Vagina (tissue), 2 donors: ENCODE results near the gene PPFIA1. TPM values are rescaled to one million over a fixed set of nuclear protein-coding genes. Genes with fewer than 3 reads are reported as not detected.

ENCODE experiments used
- DNase-seq, 2 donors: peaks; one replicate each; pipeline ENCODE4 v3.0.0-alpha.2; 2017; ENCODE audit errors: extremely low spot score in 2 of 2
- H3K27ac ChIP-seq: fragments of 200-600 bp; sonication (generic); one replicate; pipeline ENCODE4 v1.5.1; 2019
- H3K27me3 ChIP-seq: fragments of 200-600 bp; sonication (generic); one replicate; pipeline ENCODE4 v1.5.1; 2019
- H3K36me3 ChIP-seq, 2 donors: fragments of 200-600 bp; sonication (generic); one replicate each; pipeline ENCODE4 v1.5.1; 2017 to 2019
- H3K4me1 ChIP-seq: fragments of 200-600 bp; sonication (generic); one replicate; pipeline ENCODE4 v1.5.1; 2019
- H3K4me3 ChIP-seq, 2 donors: fragments of 200-600 bp; sonication (generic); 1 replicate in 1 of 2; 2 replicates in 1 of 2; pipeline ENCODE4 v1.5.1; 2016 to 2019
- H3K9me3 ChIP-seq: fragments of 200-600 bp; sonication (generic); one replicate; pipeline ENCODE4 v1.5.1; 2019
- CTCF ChIP-seq, 3 experiments: fragments of 450-650 bp in 2 of 3; fragments of 200-600 bp in 1 of 3; sonication (generic) in 1 of 3; IDR thresholded peaks; one replicate each; pipeline ENCODE4 v1.5.1; 2017 to 2019; ENCODE audit warnings: antibody characterized with exemption in 3 of 3, mild to moderate bottlenecking in 2 of 3, moderate library complexity in 2 of 3
- POLR2A ChIP-seq, 2 donors: fragments of 450-650 bp; IDR thresholded peaks; one replicate each; pipeline ENCODE4 v1.6.1; 2017; ENCODE audit warnings: antibody characterized with exemption in 2 of 2, mild to moderate bottlenecking in 2 of 2, moderate library complexity in 2 of 2
- POLR2AphosphoS5 ChIP-seq, 2 donors: sonication (generic); formaldehyde crosslinking; IDR thresholded peaks; one replicate each; pipeline ENCODE4 v1.9.0; 2017; ENCODE audit warnings: antibody characterized with exemption in 2 of 2, mild to moderate bottlenecking in 2 of 2, low read depth in 1 of 2; ENCODE audit not compliant: insufficient read depth in 1 of 2
- intact Hi-C: fragments of 100-400 bp; cut with DNase I; formaldehyde crosslinking; loops from one replicate; pipeline ENCODE4 v1.15.1; 2023
- total RNA-seq: library from RNA; depleted of rRNA; stranded (reverse); fragments of >200 nt; gene quantifications from one replicate; pipeline ENCODE4 v1.2.3, GENCODE V29; 2016

Gene PPFIA1
- total RNA-seq, 1 donor from 2014 or later, result 54.3 TPM

- TF ChIP-seq POLR2A (IDR thresholded peaks at IDR 0.05) (no peak), POLR2AphosphoS5 (IDR thresholded peaks at IDR 0.05; ENCODE audit: insufficient read depth in 1 of 2, low read depth in 1 of 2) (no peak), CTCF (IDR thresholded peaks at IDR 0.05) (no peak)
- Histone ChIP-seq H3K27me3 (no peaks in the 10 kb centered on the region), H3K4me3 (no peak overlapping the region), H3K27ac (no peak overlapping the region), H3K36me3 (peaks cover 0 to 100% of the 10 kb centered on the region in 2 donors), H3K4me1 (no peaks in the 10 kb centered on the region), H3K9me3 (no peaks in the 10 kb centered on the region)
- DNase-seq, result no peak
- intact Hi-C loops, result loop anchor here (10.0 kb wide), 1 partner anchor 138 kb away; the partner anchor contains the start of gene PPFIA1
Measured at GRCh38 chr11:70413151-70413550, 142.7 kb downstream of the PPFIA1 start.

- H3K27ac ChIP-seq, result no peak overlapping the region
- intact Hi-C loops, result loop anchor here (10.0 kb wide), 1 partner anchor 140 kb away; the partner anchor contains the start of gene PPFIA1
- H3K4me3 ChIP-seq, result no peak overlapping the region
- DNase-seq, result no peak
- TF ChIP-seq CTCF (IDR thresholded peaks at IDR 0.05) (no peak), POLR2AphosphoS5 (IDR thresholded peaks at IDR 0.05; ENCODE audit: insufficient read depth in 1 of 2, low read depth in 1 of 2) (no peak), POLR2A (IDR thresholded peaks at IDR 0.05) (no peak)
- H3K9me3 ChIP-seq, result no peaks in the 10 kb centered on the region
- H3K4me1 ChIP-seq, result no peaks in the 10 kb centered on the region
- H3K27me3 ChIP-seq, result no peaks in the 10 kb centered on the region
- H3K36me3 ChIP-seq, result peaks cover 0 to 92% of the 10 kb centered on the region in 2 donors
Measured at GRCh38 chr11:70414341-70415100, 144.0 kb downstream of the PPFIA1 start.

- intact Hi-C loops, result loop anchor here (10.0 kb wide), 1 partner anchor 140 kb away; the partner anchor contains the start of gene PPFIA1
- Histone ChIP-seq H3K9me3 (no peaks in the 10 kb centered on the region), H3K4me1 (no peaks in the 10 kb centered on the region), H3K36me3 (peaks cover 0 to 92% of the 10 kb centered on the region in 2 donors), H3K27me3 (no peaks in the 10 kb centered on the region), H3K4me3 (no peak overlapping the region), H3K27ac (no peak overlapping the region)
- DNase-seq, result no peak
- TF ChIP-seq CTCF (IDR thresholded peaks at IDR 0.05) (no peak), POLR2A (IDR thresholded peaks at IDR 0.05) (no peak), POLR2AphosphoS5 (IDR thresholded peaks at IDR 0.05; ENCODE audit: insufficient read depth in 1 of 2, low read depth in 1 of 2) (no peak)
Measured at GRCh38 chr11:70415191-70415590, 144.7 kb downstream of the PPFIA1 start.

- no peak for TF ChIP-seq CTCF (IDR thresholded peaks at IDR 0.05)
- TF ChIP-seq POLR2A (IDR thresholded peaks at IDR 0.05), result no peak
- no peak for TF ChIP-seq POLR2AphosphoS5 (IDR thresholded peaks at IDR 0.05; ENCODE audit: insufficient read depth in 1 of 2, low read depth in 1 of 2)
- H3K27me3 ChIP-seq, result no peaks in the 10 kb centered on the region
- intact Hi-C loops, result loop anchor here (10.0 kb wide), 1 partner anchor 141 kb away; the partner anchor contains the start of gene PPFIA1
- H3K27ac ChIP-seq, result no peak overlapping the region
- H3K4me3 ChIP-seq, result no peak overlapping the region
- no peak for DNase-seq
- H3K4me1 ChIP-seq, result no peaks in the 10 kb centered on the region
- H3K36me3 ChIP-seq, result peaks cover 0 to 92% of the 10 kb centered on the region in 2 donors
- no peaks in the 10 kb centered on the region for H3K9me3 ChIP-seq
Measured at GRCh38 chr11:70415642-70416395, 145.3 kb downstream of the PPFIA1 start.
